Stomach (tissue), 9 donors: Measurements from ENCODE around the gene DCP1B. TPM values are rescaled to one million over a fixed set of nuclear protein-coding genes. Genes with fewer than 3 reads are reported as not detected.
A peak's percentile ranks its signal among the peaks of the same experiment; 100 is the strongest.
"Not testable (repeated sequence)": the region's sequence is repeated elsewhere in the genome, so short reads cannot be mapped to it uniquely, and the experiment has no call there.

Experiments
- DNase-seq, 2 donors: peaks; one replicate each; pipeline versions ENCODE4 v3.0.0 to v3.0.0-alpha.2; 2013 to 2019
- H3K27ac ChIP-seq, 5 donors: fragments of 200-600 bp in 4 of 5; sonication (generic) in 4 of 5; one replicate each; pipeline ENCODE4 v1.5.1; 2013 to 2019; ENCODE audit warnings: mild to moderate bottlenecking in 1 of 5, moderate library complexity in 1 of 5
- H3K27me3 ChIP-seq, 3 donors: fragments of 200-600 bp; sonication (generic); one replicate each; pipeline ENCODE4 v1.5.1; 2017 to 2019; ENCODE audit warnings: mixed run types in 1 of 3
- H3K36me3 ChIP-seq, 4 donors: fragments of 200-600 bp; sonication (generic); 1 replicate in 3 of 4; 2 replicates in 1 of 4; pipeline ENCODE4 v1.5.1; 2016 to 2019
- H3K4me1 ChIP-seq, 4 donors: fragments of 200-600 bp; sonication (generic); one replicate each; pipeline ENCODE4 v1.5.1; 2016 to 2019
- H3K4me3 ChIP-seq, 4 donors: fragments of 200-600 bp; sonication (generic) in 3 of 4; one replicate each; pipeline ENCODE4 v1.5.1; 2016 to 2019; ENCODE audit warnings: mild to moderate bottlenecking in 1 of 4
- H3K9me3 ChIP-seq, 4 donors: fragments of 200-600 bp; sonication (generic); one replicate each; pipeline ENCODE4 v1.5.1; 2016 to 2019
- CTCF ChIP-seq, 7 experiments: fragments of 450-650 bp in 4 of 7; fragments of 200-600 bp in 3 of 7; sonication (generic) in 3 of 7; IDR thresholded peaks; one replicate each; pipeline ENCODE4 v1.5.1; 2016 to 2019; ENCODE audit warnings: antibody characterized with exemption in 7 of 7, control low read depth in 2 of 7, mild to moderate bottlenecking in 1 of 7
- EP300 ChIP-seq: sonication (generic); formaldehyde crosslinking; IDR thresholded peaks from one replicate; pipeline ENCODE4 v1.6.1; 2017; ENCODE audit warnings: antibody characterized with exemption
- POLR2A ChIP-seq, 4 donors: fragments of 450-650 bp; IDR thresholded peaks; one replicate each; pipeline ENCODE4 v1.6.1; 2016; ENCODE audit warnings: antibody characterized with exemption in 4 of 4, control low read depth in 2 of 4, mild to moderate bottlenecking in 1 of 4, moderate library complexity in 1 of 4
- POLR2AphosphoS5 ChIP-seq, 3 donors: sonication (generic); formaldehyde crosslinking; IDR thresholded peaks; one replicate each; pipeline ENCODE4 v1.6.1; 2016; ENCODE audit warnings: antibody characterized with exemption in 3 of 3
- WGBS, 5 donors: extraction: QIAGEN DNeasy Blood & Tissue Kit in 3 of 5; methylation state at CpG; one replicate each; pipeline versions ENCODE4 v1.1.5 to v1.1.7; 2013 to 2018; 5-methylcytosine and 5-hydroxymethylcytosine counted together
- intact Hi-C: fragments of 100-400 bp; cut with DNase I; formaldehyde crosslinking; loops from one replicate; pipeline ENCODE4 v1.15.1; 2023; ENCODE audit warnings: low total_unique reads
- polyA plus RNA-seq, 3 donors: library from polyadenylated mRNA; stranded (reverse); fragments of 200-250 nt; gene quantifications; one replicate each; pipeline ENCODE4 v1.2.3, GENCODE V29; 2013
- total RNA-seq, 5 donors: library from RNA; depleted of rRNA; stranded (reverse); fragments of >200 nt; gene quantifications; one replicate each; pipeline versions ENCODE4 v1.1.0 to v1.2.3, GENCODE V29; 2014 to 2016
- donor health status: healthy with polysubstance abuse.
- donor health status: Bipolar disorder and iron deficiency.
- donor health status: healthy.

Gene DCP1B
- total and polyA plus RNA-seq, 8 donors = 5.8 to 43.2 (median 16.0) TPM; not detected in 1

- no peak overlapping the region for H3K4me3 ChIP-seq
- 68 to 83% (median 77%) methylated on average over 11 of the region's 11 CpGs for WGBS, 5 donors
- no peaks in the 10 kb centered on the region for H3K9me3 ChIP-seq
- peaks cover 50 to 91% (median 88%) of the 10 kb centered on the region in 4 donors for H3K36me3 ChIP-seq
- no peak for TF ChIP-seq CTCF (IDR thresholded peaks at IDR 0.05)
- peak in 1 of 3 donors; percentile 35 for TF ChIP-seq POLR2AphosphoS5 (IDR thresholded peaks at IDR 0.05)
- intact Hi-C loops = no loop called here
- peak; percentile 50 to 72 for DNase-seq
- H3K27me3 ChIP-seq = no peaks in the 10 kb centered on the region
- peak overlapping the region in 3 of 5 donors; percentile 48 to 79 (median 73) for H3K27ac ChIP-seq
- H3K4me1 ChIP-seq = peaks cover 7 to 35% (median 17%) of the 10 kb centered on the region in 4 donors
Measured at GRCh38 chr12:1948883-1949282, 55.4 kb downstream of the DCP1B start.

GRCh38 chr12:1947081-1947480 is 57.2 kb downstream of the DCP1B start:
- intact Hi-C loops = no loop called here
- H3K36me3 ChIP-seq = peaks cover 33 to 73% (median 70%) of the 10 kb centered on the region in 4 donors
- TF ChIP-seq POLR2AphosphoS5 (IDR thresholded peaks at IDR 0.05) (no peak), EP300 (no peak), CTCF (IDR thresholded peaks at IDR 0.05) (no peak), POLR2A (IDR thresholded peaks at IDR 0.05) (no peak)
- 0 to 83% (median 68%) methylated on average over 1 of the region's 1 CpG for WGBS, 5 donors
- no peak overlapping the region for H3K27ac ChIP-seq
- DNase-seq = no peak
- H3K9me3 ChIP-seq = no peaks in the 10 kb centered on the region
- no peaks in the 10 kb centered on the region for H3K27me3 ChIP-seq
- H3K4me1 ChIP-seq = peaks cover 7 to 35% (median 17%) of the 10 kb centered on the region in 4 donors
- no peak overlapping the region for H3K4me3 ChIP-seq

GRCh38 chr12:1946296-1946695 is 58.0 kb downstream of the DCP1B start:
- Histone ChIP-seq H3K9me3 (no peaks in the 10 kb centered on the region), H3K27ac (no peak overlapping the region), H3K4me3 (no peak overlapping the region), H3K27me3 (no peaks in the 10 kb centered on the region), H3K4me1 (peaks cover 7 to 35% (median 17%) of the 10 kb centered on the region in 4 donors), H3K36me3 (peaks cover 31 to 71% (median 68%) of the 10 kb centered on the region in 4 donors)
- intact Hi-C loops = no loop called here
- TF ChIP-seq POLR2AphosphoS5 (IDR thresholded peaks at IDR 0.05) (no peak), EP300 (no peak), CTCF (IDR thresholded peaks at IDR 0.05) (no peak), POLR2A (IDR thresholded peaks at IDR 0.05) (no peak)
- WGBS, 5 donors = 76 to 97% (median 92%) methylated on average over 3 of the region's 3 CpGs
- DNase-seq = no peak

- DNase-seq, H3K27me3 ChIP-seq, H3K27ac ChIP-seq, H3K9me3 ChIP-seq, intact Hi-C loops, H3K4me3 ChIP-seq: not testable (repeated sequence)
- 87 to 97% (median 94%) methylated on average over 5 of the region's 5 CpGs for WGBS, 5 donors
- peaks cover 34 to 71% (median 68%) of the 10 kb centered on the region in 4 donors for H3K36me3 ChIP-seq
- peaks cover 7 to 30% (median 16%) of the 10 kb centered on the region in 4 donors for H3K4me1 ChIP-seq
Measured at GRCh38 chr12:1945502-1945901, 58.8 kb downstream of the DCP1B start.

- peaks cover 28 to 48% (median 40%) of the 10 kb centered on the region in 4 donors for H3K4me1 ChIP-seq
- H3K36me3 ChIP-seq = peaks cover 6 to 34% (median 29%) of the 10 kb centered on the region in 4 donors
- TF ChIP-seq POLR2A (IDR thresholded peaks at IDR 0.05) (no peak), CTCF (IDR thresholded peaks at IDR 0.05) (peak in 6 of 7 experiments; percentile 73 to 98 (median 96)), POLR2AphosphoS5 (IDR thresholded peaks at IDR 0.05) (peak in 2 of 3 donors; percentile 28 to 83), EP300 (no peak)
- no peaks in the 10 kb centered on the region for H3K27me3 ChIP-seq
- H3K4me3 ChIP-seq = no peak overlapping the region
- intact Hi-C loops = loop anchor here (5.0 to 10.0 kb wide), 2 partner anchors 143 to 305 kb away; no protein-coding TSS in a partner anchor
- DNase-seq = peak; percentile 91 to 94
- H3K27ac ChIP-seq = peak overlapping the region in 2 of 5 donors; percentile 46 to 86
- 35 to 39% (median 36%) methylated on average over 16 of the region's 16 CpGs for WGBS, 5 donors
- H3K9me3 ChIP-seq = no peaks in the 10 kb centered on the region
Measured at GRCh38 chr12:1939801-1940607, 64.3 kb downstream of the DCP1B start.
